ENCODE results near the gene PPARG. TPM values are rescaled to one million over a fixed set of nuclear protein-coding genes. Genes with fewer than 3 reads are reported as not detected.

Gene PPARG
- total and polyA plus RNA-seq, 4 donors = 5.2 to 15.7 (median 7.0) TPM

DNA sequence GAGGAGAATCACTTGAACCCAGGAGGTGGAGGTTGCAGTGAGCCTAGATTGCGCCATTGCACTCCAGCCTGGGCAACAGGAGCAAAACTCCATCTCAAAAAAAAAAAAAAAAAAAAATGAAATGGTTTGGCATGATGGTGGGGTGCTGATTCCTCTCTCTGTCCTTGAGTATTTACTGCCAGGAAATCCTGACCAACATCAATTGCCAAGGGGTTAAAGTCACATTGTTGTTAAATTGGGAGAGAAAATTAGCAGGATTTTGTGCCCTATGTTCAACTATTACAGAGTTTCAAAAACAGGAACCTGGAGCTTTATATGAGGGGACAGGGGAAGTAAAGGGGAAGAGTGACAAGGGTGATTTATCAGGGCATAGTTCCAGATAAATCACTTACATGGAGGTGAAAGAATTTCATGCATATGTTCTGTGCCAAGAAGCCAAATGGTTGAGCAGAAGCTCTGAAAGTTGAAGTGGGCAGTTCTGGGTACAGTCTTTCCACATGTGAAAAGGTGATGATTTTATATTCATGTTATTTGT lies 124.9 kb downstream of the PPARG start:
- Histone ChIP-seq H3K27ac (ENCODE audit: low read depth in 1 of 2, low read length in 2 of 2) (no peak overlapping the region), H3K9ac (ENCODE audit: low read depth in 1 of 2, low read length in 2 of 2) (no peak overlapping the region), H3K9me3 (ENCODE audit: control insufficient read depth in 4 of 4, low read length in 3 of 4) (no peaks in the 10 kb centered on the region), H3K27me3 (ENCODE audit: control insufficient read depth in 4 of 4, insufficient read depth in 4 of 4, low read length in 3 of 4) (no peaks in the 10 kb centered on the region), H3K4me3 (ENCODE audit: low read depth in 1 of 3, low read length in 3 of 3) (no peak overlapping the region), H3K4me1 (ENCODE audit: control insufficient read depth in 4 of 4, insufficient read depth in 4 of 4, low read length in 3 of 4) (peaks cover 1 to 35% (median 28%) of the 10 kb centered on the region in 4 donors), H3K36me3 (ENCODE audit: control insufficient read depth in 4 of 4, insufficient read depth in 3 of 4, low read depth in 1 of 4, low read length in 3 of 4) (no peaks in the 10 kb centered on the region)
- DNase-seq (ENCODE audit: low spot score) = no peak
- TF ChIP-seq RXRA (IDR thresholded peaks at IDR 0.05) (peak in 1 of 2 donors; percentile 57), FOXA1 (IDR thresholded peaks at IDR 0.05) (no peak), JUND (IDR thresholded peaks at IDR 0.05) (peak in 1 of 2 donors; percentile 14), SP1 (IDR thresholded peaks at IDR 0.05) (peak; percentile 53), RAD21 (IDR thresholded peaks at IDR 0.05) (peak in 1 of 2 donors; percentile 8), HNF4A (conservative IDR thresholded peaks at IDR 0.05) (peak; percentile 57 to 63), HNF4G (IDR thresholded peaks at IDR 0.05) (no peak), GABPA (IDR thresholded peaks at IDR 0.05 in 1 of 2, conservative IDR thresholded peaks at IDR 0.05 in 1 of 2) (no peak)
- TF ChIP-seq, protein P1, sequence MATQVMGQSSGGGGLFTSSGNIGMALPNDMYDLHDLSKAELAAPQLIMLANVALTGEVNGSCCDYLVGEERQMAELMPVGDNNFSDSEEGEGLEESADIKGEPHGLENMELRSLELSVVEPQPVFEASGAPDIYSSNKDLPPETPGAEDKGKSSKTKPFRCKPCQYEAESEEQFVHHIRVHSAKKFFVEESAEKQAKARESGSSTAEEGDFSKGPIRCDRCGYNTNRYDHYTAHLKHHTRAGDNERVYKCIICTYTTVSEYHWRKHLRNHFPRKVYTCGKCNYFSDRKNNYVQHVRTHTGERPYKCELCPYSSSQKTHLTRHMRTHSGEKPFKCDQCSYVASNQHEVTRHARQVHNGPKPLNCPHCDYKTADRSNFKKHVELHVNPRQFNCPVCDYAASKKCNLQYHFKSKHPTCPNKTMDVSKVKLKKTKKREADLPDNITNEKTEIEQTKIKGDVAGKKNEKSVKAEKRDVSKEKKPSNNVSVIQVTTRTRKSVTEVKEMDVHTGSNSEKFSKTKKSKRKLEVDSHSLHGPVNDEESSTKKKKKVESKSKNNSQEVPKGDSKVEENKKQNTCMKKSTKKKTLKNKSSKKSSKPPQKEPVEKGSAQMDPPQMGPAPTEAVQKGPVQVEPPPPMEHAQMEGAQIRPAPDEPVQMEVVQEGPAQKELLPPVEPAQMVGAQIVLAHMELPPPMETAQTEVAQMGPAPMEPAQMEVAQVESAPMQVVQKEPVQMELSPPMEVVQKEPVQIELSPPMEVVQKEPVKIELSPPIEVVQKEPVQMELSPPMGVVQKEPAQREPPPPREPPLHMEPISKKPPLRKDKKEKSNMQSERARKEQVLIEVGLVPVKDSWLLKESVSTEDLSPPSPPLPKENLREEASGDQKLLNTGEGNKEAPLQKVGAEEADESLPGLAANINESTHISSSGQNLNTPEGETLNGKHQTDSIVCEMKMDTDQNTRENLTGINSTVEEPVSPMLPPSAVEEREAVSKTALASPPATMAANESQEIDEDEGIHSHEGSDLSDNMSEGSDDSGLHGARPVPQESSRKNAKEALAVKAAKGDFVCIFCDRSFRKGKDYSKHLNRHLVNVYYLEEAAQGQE (IDR thresholded peaks at IDR 0.05) = no peak
- TF ChIP-seq, protein P2, sequence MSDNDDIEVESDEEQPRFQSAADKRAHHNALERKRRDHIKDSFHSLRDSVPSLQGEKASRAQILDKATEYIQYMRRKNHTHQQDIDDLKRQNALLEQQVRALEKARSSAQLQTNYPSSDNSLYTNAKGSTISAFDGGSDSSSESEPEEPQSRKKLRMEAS (IDR thresholded peaks at IDR 0.05) = no peak
- TF ChIP-seq, protein P3, sequence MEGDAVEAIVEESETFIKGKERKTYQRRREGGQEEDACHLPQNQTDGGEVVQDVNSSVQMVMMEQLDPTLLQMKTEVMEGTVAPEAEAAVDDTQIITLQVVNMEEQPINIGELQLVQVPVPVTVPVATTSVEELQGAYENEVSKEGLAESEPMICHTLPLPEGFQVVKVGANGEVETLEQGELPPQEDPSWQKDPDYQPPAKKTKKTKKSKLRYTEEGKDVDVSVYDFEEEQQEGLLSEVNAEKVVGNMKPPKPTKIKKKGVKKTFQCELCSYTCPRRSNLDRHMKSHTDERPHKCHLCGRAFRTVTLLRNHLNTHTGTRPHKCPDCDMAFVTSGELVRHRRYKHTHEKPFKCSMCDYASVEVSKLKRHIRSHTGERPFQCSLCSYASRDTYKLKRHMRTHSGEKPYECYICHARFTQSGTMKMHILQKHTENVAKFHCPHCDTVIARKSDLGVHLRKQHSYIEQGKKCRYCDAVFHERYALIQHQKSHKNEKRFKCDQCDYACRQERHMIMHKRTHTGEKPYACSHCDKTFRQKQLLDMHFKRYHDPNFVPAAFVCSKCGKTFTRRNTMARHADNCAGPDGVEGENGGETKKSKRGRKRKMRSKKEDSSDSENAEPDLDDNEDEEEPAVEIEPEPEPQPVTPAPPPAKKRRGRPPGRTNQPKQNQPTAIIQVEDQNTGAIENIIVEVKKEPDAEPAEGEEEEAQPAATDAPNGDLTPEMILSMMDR (IDR thresholded peaks at IDR 0.05; ENCODE audit: low read depth, low read length, missing input control) = no peak
- TF ChIP-seq, protein P4, sequence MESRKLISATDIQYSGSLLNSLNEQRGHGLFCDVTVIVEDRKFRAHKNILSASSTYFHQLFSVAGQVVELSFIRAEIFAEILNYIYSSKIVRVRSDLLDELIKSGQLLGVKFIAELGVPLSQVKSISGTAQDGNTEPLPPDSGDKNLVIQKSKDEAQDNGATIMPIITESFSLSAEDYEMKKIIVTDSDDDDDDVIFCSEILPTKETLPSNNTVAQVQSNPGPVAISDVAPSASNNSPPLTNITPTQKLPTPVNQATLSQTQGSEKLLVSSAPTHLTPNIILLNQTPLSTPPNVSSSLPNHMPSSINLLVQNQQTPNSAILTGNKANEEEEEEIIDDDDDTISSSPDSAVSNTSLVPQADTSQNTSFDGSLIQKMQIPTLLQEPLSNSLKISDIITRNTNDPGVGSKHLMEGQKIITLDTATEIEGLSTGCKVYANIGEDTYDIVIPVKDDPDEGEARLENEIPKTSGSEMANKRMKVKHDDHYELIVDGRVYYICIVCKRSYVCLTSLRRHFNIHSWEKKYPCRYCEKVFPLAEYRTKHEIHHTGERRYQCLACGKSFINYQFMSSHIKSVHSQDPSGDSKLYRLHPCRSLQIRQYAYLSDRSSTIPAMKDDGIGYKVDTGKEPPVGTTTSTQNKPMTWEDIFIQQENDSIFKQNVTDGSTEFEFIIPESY (IDR thresholded peaks at IDR 0.05) = peak; percentile 17
- WGBS = 52% methylated on average over 1 of the region's 1 CpG

DNA sequence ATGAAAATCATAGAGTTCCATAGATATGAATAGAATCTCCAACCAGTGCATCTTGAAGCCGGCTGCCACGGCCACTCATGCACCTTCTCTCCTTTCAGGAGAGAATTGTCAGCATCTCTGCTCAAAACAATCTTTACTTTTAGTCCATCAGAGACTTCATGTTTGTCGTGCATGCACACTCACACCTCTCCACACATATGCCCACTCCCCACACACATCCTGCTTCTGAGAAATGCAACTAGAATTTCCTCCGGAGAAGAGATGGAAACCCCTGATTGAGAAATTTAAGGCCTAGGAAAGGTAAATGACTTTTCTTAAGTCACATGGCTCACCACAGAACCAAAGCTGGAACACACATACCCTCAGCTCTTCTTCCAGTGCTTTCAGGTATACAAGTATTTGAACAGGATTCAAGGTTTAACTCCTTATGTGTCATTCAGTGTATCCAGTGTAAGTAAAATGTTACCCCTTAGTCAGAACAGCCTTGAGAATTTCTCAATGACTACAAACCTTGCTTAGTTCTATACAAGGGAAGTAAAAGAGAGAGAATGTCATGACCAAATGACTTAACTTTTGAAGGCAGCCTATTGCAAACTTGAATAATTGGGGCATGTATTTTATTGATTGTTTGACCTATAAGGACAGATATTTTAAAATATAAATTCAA lies 126.3 kb downstream of the PPARG start:
- DNase-seq (ENCODE audit: low spot score) = no peak
- Histone ChIP-seq H3K9ac (ENCODE audit: low read depth in 1 of 2, low read length in 2 of 2) (no peak overlapping the region), H3K27me3 (ENCODE audit: control insufficient read depth in 4 of 4, insufficient read depth in 4 of 4, low read length in 3 of 4) (no peaks in the 10 kb centered on the region), H3K9me3 (ENCODE audit: control insufficient read depth in 4 of 4, low read length in 3 of 4) (no peaks in the 10 kb centered on the region), H3K4me1 (ENCODE audit: control insufficient read depth in 4 of 4, insufficient read depth in 4 of 4, low read length in 3 of 4) (peaks cover 1 to 23% (median 16%) of the 10 kb centered on the region in 4 donors), H3K27ac (ENCODE audit: low read depth in 1 of 2, low read length in 2 of 2) (no peak overlapping the region), H3K36me3 (ENCODE audit: control insufficient read depth in 4 of 4, insufficient read depth in 3 of 4, low read depth in 1 of 4, low read length in 3 of 4) (no peaks in the 10 kb centered on the region), H3K4me3 (ENCODE audit: low read depth in 1 of 3, low read length in 3 of 3) (no peak overlapping the region)
- WGBS = 89% methylated on average over 4 of the region's 4 CpGs
- TF ChIP-seq RXRA (IDR thresholded peaks at IDR 0.05) (no peak), YY1 (IDR thresholded peaks at IDR 0.05) (no peak)
- TF ChIP-seq, protein P1 (IDR thresholded peaks at IDR 0.05) = no peak
- TF ChIP-seq, protein P5, sequence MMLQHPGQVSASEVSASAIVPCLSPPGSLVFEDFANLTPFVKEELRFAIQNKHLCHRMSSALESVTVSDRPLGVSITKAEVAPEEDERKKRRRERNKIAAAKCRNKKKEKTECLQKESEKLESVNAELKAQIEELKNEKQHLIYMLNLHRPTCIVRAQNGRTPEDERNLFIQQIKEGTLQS (IDR thresholded peaks at IDR 0.05) = no peak
- TF ChIP-seq, protein P3 (IDR thresholded peaks at IDR 0.05; ENCODE audit: low read depth, low read length, missing input control) = no peak
- TF ChIP-seq, protein P2 (IDR thresholded peaks at IDR 0.05) = no peak
